GM12892 (cell line): ENCODE measurements around the gene NOS3.
A peak's percentile ranks its signal among the peaks of the same experiment; 100 is the strongest.

ENCODE experiments used
- DNase-seq: peaks from one replicate; pipeline ENCODE4 v3.0.0; 2011; ENCODE audit not compliant: insufficient read length
- FAIRE-seq: peaks from 2 replicates; lab custom pipeline; 2011; peaks lifted over from hg19 to GRCh38; lab: Jason Lieb, UNC
- POLR2A ChIP-seq: IDR thresholded peaks from 2 replicates; pipeline ENCODE4 v1.6.1; 2011; ENCODE audit warnings: low read depth, low read length, control low read depth
- POLR2AphosphoS5 ChIP-seq: IDR thresholded peaks from 2 replicates; pipeline ENCODE4 v1.6.1; 2011; ENCODE audit warnings: low read depth, low read length, control low read depth
- TAF1 ChIP-seq: IDR thresholded peaks from 2 replicates; pipeline ENCODE4 v1.6.1; 2011; ENCODE audit warnings: low read depth, mild to moderate bottlenecking, control low read depth, low read length, borderline replicate concordance

The NOS3 gene

DNA sequence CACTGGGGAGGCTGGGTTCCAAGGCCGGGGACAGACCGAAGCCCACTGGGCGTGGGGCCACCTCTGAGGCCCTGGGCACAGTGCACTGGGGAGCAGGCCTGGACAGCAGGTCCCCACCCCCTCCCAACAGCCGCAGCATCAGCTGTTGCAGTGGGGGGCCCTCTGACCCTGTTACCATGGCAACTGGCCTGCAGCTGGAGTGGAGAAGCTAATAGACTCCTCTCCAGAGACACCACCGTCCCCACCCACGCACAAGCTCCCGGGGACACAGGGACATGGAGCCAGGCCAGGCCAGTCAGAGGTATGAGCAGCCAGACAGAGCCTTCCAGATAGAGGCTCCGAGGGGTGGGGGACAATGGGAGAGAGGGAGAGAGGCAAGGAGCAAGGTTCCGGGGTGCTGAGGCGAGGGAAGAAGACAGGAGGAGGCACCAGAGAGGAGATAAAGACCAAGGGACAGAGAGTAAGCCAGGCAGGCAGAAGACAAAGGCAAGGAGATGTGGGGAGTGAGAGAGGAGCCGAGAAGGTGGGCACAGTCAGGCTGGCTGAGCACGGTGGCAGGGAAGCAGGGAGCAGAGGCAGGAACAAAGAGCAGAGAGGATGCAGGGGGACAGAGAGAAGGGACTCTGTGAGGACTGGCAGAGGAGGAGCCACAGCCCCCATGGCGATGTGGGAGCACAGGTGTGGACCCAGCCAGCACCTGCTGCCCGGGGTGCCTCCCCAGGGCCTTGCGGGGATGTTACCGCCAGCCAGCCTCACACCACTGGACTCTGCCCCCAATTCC, 19.4 kb upstream of the NOS3 start:
- TF ChIP-seq TAF1 (no peak), POLR2AphosphoS5 (no peak), POLR2A (no peak)

DNA sequence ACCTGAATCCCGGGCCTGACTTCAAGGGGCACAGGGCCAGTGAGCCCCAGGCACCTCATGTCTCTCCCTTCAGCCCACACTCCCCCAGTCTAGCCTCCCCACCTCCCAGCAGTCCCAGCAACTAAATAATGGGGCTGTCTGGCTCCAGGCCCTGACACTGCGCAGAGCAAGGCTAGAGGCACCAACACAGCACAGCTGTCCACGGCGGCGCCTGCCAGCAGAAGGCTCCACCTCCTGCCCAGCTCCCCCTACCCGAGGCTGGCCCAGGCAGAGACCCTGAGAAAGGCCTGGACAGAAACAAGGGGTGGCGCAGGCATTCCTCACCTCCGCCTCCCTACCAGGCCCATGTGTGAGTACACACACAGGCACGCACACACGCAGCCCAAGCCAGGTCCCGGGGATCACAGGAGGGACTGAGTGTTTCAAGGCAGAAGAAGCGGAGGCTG, 18.8 kb upstream of the NOS3 start:
- FAIRE-seq (no peak), DNase-seq (no peak)
- TF ChIP-seq TAF1 (no peak), POLR2A (no peak), POLR2AphosphoS5 (no peak)

More for the DNA sequence above, 19.4 kb upstream of the NOS3 start:
- FAIRE-seq = no peak
- DNase-seq = no peak

DNA sequence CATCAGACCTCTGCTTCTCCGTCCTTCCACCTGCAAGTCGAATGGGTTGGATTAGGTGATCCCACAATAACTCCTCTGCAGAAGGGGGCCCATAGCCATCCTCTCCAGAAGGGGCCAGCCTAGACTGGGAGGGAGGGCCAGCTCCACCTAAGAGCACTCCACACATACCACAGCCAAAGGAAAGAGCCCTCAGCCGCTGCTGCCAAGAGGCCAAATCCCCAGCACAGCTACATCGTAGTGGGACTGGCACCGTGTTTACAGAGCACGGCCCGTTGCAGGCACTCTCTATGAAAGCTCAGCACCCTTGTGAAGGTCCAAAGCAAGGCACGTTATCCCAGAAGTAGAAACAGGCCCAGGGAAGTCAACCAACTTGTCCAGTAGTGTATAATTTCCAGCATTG, 18.1 kb upstream of the NOS3 start:
- FAIRE-seq (no peak), DNase-seq (no peak)
- TF ChIP-seq TAF1 = no peak
- no peak for TF ChIP-seq POLR2A
- no peak for TF ChIP-seq POLR2AphosphoS5

DNA sequence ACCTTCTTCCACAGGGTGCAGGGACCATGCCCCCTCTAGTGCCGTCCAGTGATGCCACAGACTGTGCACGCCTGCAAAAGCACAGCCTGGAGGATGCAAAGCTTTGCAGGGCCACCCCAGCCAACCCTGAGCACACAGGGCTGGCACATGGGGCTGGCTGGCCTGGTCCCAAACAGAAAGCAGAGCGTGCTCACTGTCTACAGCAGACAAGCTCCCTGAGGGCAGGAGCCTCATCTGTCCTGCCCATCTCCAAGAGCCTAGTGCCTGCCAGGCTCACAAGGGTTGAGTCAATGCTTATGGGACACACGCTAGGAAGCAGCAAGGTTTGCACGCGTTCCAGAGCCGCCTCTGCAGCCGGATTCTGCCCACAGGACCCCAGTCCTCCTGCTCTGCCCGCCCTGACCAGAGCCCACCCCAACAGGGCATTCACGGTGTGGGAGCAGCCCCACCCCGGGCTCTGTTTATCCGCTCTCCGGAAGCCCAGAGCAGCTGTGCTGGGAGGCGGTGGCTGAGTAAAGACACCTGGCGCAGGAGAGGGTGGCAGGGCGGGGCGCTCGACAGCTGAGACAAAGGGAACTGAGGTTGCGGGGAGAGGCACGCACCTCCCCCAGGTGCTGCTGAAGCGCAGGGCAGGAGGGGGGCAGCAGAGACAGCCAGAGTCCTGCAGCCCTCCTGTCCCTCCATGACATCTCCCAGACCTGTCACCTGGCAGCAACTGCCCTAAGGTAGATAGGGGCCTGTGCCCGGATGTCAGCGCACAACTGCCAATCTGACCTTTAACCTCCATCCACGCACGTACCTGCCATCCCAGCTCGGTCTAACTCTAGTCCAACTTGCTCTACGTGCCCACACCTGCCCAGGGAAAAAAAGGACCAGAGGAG, 17.0 kb upstream of the NOS3 start:
- DNase-seq (no peak), FAIRE-seq (no peak)
- TF ChIP-seq TAF1 = no peak
- TF ChIP-seq POLR2A = no peak
- no peak for TF ChIP-seq POLR2AphosphoS5

DNA sequence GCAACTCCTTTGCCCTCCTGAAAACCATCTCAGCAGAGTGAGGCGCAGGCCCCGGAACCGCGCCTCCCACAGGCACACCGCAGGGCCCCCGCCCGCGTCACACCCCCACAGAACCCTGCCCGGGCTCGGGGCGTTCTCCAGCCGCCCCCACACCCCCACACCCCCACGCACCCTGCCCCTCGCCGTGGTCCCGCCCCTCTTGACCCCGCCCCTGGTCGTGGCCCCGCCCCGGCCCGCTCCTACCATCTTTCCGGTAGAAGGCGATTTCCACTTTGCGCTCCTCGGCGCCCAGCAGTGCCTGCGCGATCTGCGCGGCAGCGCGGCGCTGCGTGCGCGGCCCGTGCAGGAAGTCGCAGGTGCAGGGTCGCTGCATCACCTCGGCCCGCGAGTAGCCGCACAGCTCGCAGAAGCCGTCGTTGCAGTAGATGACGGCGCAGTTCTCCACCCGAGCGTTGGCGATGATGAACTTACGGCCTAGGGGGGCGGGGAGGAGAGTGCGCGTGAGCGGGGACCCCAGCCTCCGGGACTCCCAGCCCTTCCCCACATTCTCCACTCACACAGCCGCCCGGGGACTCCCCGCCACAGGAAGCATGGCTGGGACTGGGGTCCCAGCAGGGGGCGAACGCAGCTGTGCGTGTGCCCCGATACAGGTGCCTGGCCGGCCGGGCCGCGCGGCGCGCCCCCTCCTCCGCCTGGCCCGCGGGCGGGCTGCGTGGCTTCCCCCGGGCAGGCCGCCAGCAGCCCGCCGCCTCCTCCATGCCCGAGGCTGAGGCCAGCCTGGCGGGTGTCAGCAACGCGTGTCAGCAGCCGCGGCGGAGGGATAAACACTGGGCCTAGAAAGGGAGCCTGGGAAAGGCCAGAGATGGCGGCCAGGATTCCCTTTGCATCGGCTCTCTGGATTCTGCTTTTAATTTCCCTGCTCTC, 16.1 kb upstream of the NOS3 start:
- FAIRE-seq (peak; percentile 76), DNase-seq (peak; percentile 67)
- TF ChIP-seq POLR2A = no peak

DNA sequence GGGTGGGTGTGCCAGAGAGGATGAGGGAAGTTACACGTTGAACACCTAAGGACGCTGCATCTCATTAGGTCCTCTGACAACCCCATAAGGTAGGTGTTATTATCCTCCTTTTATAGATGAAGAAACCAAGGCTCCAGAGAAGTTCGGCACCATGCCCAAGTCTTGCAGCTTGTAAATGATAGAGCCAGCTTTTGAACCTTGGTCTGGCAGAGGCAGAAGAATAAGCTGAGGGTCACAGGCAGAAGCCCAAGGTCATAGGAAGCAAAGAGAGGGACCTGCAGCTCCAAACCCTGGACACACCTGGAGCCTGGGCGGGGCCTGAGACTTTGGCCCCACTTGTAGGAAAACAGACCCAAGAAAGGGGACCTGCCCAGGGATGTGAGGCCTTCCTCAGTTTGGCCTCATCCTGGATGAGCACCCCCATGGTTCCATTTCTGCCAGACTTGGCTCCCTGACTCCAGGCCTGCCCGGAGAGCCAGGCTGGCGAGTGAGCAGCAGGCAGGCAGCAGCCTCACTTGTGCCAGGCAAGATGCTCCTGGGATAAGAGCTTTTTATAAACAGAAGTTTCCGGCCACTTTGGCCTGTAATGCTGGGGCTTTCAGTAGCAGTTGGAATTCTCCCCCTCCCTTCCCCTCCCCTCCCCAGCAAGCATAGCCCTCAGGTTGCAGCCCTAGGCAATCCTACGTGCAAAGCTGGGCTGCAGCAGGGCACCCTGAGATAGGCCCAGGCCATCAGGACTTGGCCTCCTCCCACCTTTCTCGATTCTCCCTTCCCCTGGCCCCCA, 15.1 kb upstream of the NOS3 start:
- TF ChIP-seq TAF1 = no peak
- no peak for TF ChIP-seq POLR2AphosphoS5
- FAIRE-seq = no peak
- no peak for DNase-seq

DNA sequence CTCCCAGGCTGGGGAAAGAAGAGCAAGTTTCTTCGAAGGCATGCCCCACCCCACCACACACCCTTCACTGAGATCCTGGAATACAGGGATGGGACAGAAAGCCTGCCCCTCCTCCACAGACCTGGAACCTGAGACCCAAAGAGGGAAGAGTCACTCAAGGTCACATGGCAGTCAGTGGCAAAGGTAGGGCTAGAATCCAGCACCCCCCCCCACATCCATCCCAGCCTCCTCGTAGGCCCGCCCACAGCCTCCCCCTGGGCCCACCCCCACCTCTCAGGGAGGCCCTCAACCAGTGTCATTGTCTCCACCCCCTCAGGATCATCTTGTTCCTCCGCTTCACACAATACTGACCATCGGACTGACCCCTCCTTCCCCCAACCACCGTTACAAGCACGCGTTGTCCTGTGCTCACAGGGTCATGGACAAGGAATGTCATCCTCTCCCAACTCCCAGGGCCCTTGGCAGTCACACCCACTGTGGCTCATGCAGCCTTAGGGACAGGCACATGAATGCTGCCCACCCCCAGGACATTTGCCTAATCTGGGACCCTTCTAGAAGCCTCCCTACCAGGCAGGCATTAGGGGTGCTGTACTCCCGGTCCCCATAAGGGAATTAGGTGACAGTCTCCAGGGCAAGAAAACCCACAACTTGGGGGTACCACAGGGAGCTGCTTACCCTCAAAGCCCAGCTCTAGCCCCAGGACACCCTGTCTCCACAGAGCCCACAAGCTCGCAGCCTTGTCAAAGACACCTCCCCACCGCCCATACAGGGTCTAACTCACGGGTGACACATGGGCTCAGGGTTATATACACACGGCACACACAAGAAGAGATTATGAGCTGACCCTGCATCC, 14.1 kb upstream of the NOS3 start:
- DNase-seq (no peak), FAIRE-seq (no peak)
- no peak for TF ChIP-seq POLR2A
- TF ChIP-seq TAF1 = no peak

DNA sequence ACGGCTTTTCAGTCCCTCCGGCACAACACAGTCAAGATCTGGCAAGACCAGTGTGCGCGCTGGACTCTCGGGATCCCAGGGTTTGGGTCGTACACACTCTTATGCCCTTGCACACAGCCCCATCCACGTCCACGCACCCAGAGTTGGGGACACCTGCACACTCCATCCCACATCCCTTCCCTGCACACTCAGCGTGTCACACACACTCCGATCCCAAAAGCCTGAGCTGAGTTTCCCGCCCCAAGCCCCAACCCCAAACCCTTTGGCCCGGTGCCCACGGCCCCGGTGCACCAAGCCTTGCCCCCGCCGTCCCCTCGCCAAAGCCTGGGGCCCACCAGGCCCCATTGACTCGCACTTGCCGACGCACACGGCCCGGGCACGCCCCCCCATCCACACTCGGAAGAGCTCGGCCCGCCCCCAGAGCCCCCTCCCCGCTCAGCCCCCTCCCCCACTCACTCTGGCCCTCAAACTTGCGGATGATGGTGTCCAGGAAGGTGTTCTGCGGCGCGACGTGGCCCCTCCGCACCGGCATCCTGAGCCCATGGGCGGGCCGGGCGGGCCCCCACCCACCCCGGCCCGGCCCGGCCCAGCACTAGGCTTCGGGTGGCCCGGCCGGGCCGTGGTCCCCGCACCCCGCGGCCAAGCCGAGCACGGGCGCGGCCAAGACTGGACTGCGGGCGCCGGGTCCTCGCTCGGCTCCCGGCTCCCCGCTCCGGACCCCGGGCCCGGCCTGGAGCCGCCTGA, 13.3 kb upstream of the NOS3 start:
- FAIRE-seq = no peak

DNA sequence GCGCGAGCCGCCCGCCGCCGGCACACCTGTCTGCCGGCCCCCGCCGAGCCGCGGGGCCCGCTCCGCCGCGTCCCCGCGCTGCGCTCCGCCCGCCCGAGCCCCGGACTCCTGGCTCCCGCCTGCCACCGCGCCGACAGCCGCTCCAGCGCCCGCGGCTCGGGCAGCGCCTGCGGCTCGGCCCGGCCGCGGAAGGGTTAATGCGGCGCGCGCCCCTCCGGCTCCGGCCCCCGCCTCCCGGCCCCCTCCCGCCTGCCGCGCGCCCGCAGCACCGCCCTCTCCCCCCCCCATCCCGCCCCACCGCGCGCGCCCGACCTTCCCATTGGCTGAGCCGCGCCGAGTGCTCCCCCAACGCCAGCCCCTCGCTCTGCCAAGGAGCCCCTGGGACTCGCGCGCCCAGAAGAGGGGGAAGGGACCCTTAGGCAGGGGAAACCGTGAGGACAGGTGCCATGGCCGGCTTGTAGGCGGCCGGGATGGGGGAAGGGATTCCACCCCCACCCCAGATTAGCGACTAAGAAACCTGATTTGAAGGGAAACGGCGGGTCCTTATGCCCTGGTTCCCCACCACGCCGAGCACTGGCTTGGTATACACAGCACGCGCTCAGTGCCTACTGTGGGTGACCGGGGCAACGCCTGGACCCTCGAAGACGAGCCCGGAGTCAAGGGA, 12.6 kb upstream of the NOS3 start, which contains the start of gene KCNH2:
Gene KCNH2 (minus strand): TSS at position 196 of the 664 bp plus-strand sequence. CDS start 408 bp downstream, outside the sequence.
- no peak for TF ChIP-seq POLR2AphosphoS5
- TF ChIP-seq TAF1 = no peak
- no peak for TF ChIP-seq POLR2A
- FAIRE-seq (no peak), DNase-seq (no peak)

More for the DNA sequence above, 13.3 kb upstream of the NOS3 start:
- TF ChIP-seq POLR2AphosphoS5 (no peak), TAF1 (no peak), POLR2A (no peak)
- no peak for DNase-seq
